Measurements from ENCODE around the gene ZNF396.
A peak's percentile ranks its signal among the peaks of the same experiment; 100 is the strongest.

ZNF396 gene

DNA sequence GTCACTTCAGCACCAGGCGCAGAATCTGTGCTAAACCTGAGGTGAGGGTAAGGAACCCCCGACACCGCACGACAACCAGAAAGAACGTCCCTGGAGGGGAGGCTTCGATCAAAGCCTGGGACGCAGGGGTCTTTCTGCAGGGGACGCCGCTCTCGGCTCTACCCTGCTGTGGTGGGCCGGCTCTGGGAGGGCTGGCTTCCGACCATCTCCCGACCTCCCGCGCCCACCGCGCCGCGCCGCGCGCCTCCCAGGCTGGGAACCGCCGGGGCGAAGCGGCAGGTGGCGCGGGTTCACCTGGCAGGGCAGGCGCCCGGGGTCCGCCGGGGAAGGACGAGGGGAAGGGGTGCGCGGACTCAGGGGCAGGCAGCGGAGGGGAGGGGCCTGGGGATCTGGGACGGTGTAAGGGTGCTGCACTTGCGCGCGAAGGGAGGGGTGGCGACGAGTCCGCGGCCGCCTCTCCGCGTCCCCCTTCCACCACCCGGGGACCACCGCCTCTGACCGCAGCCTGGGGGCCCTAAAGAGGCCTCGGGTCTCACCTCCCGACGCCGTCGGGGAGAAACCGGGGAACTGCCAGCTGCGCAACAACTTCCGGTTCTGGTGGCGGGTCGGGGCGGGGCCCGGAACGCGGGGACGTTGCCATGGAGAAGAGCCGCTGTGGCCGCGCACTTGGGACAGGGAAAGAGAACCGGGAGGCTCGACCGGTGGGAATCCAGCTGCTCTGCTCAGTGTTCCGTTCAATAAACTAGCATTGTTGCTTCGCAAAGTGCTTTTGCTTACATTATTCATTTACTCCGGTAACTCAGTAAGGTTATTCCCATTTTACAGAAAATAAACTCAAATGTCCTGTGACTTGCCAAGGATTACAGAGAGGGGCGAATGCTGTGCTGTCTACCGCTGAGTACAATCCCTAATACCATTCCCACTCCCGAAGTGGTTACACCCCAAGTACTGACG lies at the start of gene ZNF396:
Gene ZNF396 (minus strand): TSS at position 596 of the 954 bp plus-strand sequence. CDS start 3,045 bp downstream, outside the sequence.
- intact Hi-C loops (cut with DNase I), result no loop called here
- DNase-seq, result peak; percentile 67 to 91 (median 81)

DNA sequence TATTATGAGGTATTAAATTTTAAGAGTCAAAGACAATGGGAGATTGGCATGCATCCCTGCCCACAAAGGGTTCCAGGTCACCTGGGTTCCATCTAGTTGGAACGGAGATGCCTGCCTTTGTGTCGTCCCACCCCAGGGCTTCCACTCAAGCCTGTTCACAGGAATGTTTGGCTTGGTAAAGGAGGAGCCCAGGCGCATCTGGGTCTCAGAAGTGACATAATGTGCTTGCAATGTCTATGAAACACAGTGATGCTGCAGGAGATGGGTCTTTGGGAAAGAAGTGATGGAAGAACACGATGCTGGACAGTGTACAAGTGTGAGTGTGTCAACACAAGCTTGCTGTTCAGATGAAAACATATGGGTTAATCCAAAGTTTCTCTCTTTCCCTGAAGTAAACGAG lies 49.6 kb upstream of the ZNF396 start:
- intact Hi-C loops (cut with DNase I), result no loop called here
- DNase-seq, result no peak

DNA sequence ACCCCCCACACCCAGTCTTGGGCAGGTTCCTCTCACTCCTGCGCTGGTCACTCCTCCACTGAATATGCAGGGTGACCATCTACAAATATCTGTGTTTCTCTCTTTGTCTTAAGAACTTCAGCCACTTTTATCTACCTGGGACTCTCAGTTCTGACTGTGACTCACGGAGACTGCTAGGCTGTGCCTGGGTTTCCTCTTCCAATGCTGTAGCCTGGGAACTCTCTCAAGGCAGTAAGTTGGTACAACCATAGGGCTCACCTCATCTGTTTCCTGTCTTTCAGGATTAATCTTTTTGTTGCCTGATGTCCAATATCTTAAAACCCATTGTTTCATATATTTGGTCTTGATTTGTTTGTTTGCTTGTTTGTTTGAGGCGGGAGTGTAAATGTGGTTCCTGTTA lies 47.2 kb upstream of the ZNF396 start:
- DNase-seq, result no peak
- intact Hi-C loops (cut with DNase I), result no loop called here

GRCh38 chr18:35422237-35422636 lies 45.1 kb upstream of the ZNF396 start:
- DNase-seq, result no peak
- intact Hi-C loops (cut with DNase I), result no loop called here

GRCh38 chr18:35418610-35419009 lies 41.5 kb upstream of the ZNF396 start:
- intact Hi-C loops (cut with DNase I), result no loop called here
- no peak for DNase-seq

DNA sequence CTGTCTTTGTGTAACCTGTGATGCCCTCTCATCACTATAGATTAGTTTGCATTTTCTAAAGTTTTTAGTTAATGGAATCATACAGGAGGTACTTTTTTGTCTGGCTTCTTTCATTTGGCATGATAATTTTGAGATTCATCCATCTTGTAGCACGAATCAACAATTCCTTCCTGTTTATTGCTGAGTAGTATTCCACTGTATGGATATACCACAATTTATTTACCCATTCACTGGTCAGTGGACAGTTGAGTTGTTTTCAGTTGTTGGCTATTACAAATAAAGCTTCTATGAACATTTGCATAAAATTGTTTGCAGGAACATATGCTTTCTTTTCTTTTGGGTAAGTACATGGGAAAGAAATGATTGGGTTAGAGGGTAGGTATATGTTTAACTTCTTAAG lies 40.1 kb upstream of the ZNF396 start:
- intact Hi-C loops (cut with DNase I), result no loop called here
- no peak for DNase-seq

DNA sequence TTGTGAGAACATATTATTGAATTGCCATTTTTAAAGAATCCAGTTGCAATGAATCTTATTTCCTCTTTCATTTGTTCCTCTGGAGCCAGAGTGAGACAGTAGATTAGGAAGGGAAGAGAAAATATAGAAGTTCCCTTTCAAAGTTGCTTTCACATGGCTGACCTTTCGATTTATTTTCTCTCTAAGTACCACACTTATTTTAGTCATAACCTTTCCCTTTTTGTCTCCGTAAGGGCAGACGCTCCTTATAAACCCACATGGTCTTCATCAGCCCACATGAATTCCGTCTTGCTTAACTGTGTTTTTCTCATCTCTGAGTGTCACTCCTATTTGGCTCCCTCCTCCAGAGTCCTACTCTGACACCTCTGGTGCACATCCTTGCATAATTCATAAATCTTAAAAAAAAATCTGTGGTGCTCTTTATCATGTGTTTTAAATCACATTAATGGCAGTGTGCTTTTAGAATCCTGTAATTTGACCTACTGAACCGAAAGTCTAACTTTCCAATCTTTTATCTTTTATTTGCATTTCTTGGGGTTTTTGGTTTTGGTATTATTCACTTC lies 38.5 kb upstream of the ZNF396 start:
- peak in 13 of 42 donors; percentile 33 to 71 (median 43) for DNase-seq
- intact Hi-C loops (cut with DNase I), result no loop called here

GRCh38 chr18:35413163-35413511 lies 36.0 kb upstream of the ZNF396 start:
- intact Hi-C loops (cut with DNase I), result no loop called here
- DNase-seq, result no peak

GRCh38 chr18:35411625-35412351 lies 34.7 kb upstream of the ZNF396 start:
- intact Hi-C loops (cut with DNase I), result no loop called here
- no peak for DNase-seq

DNA sequence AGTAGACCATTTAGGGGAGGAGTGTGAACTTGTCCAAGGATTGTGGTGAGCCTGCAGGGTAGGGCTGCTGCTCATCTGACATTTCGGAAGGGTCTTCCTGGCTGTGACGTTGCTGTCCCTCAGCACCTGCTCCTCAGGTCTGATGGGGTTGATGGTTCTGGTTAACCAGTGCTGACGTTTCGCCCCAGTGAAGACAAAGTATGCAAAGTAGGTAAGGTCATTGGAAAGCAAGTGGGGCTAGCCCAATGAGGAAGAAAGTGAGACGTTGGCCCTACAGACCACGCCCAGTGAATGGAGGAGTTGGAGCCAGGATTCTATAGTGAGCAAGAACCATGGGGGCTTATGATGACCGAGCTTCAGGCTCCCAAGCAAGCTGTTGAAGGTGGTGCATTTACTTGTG lies 33.4 kb upstream of the ZNF396 start:
- DNase-seq, result no peak
- intact Hi-C loops (cut with DNase I), result no loop called here

GRCh38 chr18:35409911-35410310 lies 32.8 kb upstream of the ZNF396 start:
- intact Hi-C loops (cut with DNase I), result no loop called here
- DNase-seq, result no peak

DNA sequence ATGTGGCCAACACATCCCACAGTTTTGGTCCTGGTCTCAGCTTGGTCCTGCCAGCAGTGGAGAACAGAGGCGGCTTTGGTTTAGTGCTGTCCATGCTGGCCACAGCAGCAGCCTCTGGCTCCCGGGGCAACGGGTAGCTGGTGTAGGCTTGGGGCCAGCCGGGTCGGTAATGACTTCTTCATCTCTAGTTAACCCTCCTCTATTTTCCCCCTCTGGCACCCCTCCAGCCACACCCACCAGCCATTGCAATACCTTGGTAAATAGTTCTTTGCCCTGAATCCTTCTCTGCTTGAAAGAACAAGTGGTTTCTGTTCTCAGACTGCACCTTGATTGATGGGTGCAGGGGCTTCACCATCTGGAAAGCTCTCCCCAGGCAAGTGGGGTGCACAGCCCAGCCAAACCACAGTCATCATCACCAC lies 31.7 kb upstream of the ZNF396 start:
- DNase-seq, result peak in 1 of 42 donors; percentile 25
- intact Hi-C loops (cut with DNase I), result no loop called here

GRCh38 chr18:35407871-35408481 lies 30.8 kb upstream of the ZNF396 start:
- peak in 26 of 42 donors; percentile 17 to 83 (median 55) for DNase-seq
- intact Hi-C loops (cut with DNase I), result no loop called here

DNA sequence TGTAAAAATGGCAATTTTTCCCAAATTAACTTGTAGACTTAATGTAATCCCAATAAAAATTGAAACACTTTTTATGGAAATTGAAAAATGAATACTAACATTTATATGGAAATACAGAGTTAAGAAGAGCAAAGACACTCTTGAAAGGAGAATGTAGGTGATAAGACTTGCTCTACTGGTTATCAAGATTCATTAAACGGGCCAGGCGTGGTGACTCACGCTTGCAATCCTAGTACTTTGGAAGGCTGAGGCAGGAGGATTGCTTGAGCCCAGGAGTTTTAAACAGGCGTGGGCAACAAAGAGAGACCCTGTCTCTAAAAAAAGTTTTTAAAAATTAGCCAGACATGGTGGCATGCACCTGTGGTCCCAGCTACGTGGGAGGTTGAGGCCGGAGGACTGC lies 29.5 kb upstream of the ZNF396 start:
- no peak for DNase-seq
- intact Hi-C loops (cut with DNase I), result no loop called here

- intact Hi-C loops (cut with DNase I), result no loop called here
These were observed 20.8 kb upstream of the ZNF396 start for GRCh38 chr18:35397976-35398375.

GRCh38 chr18:35393716-35394115 lies 16.6 kb upstream of the ZNF396 start:
- DNase-seq, result no peak
- intact Hi-C loops (cut with DNase I), result no loop called here

More at GRCh38 chr18:35397976-35398375, 20.8 kb upstream of the ZNF396 start:
- DNase-seq, result peak in 1 of 42 donors; percentile 16

DNA sequence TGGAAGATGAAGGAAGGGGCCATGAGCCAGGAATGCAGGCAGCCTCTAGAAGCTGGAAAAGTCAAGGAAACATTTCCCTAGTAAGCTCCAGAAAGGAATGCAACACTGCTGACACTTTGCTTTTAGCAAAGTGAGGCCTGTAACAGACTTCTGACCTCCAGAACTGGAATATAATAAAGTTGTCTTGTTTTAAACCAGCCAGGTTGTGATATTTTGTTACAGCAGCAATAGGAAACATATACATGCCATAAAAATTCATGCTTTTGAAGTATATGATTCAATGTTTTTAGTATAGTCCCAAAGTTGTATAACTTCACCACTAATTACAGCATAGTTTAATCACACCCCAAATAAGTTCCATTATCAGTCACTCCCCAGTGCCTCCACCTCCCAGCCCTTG lies 15.2 kb upstream of the ZNF396 start:
- intact Hi-C loops (cut with DNase I), result no loop called here
- DNase-seq, result no peak

- no peak for DNase-seq
- intact Hi-C loops (cut with DNase I), result no loop called here
These were observed 14.0 kb upstream of the ZNF396 start for GRCh38 chr18:35390951-35391700.

- peak in 1 of 42 donors; percentile 28 for DNase-seq
- intact Hi-C loops (cut with DNase I), result no loop called here
These were observed 12.0 kb upstream of the ZNF396 start for GRCh38 chr18:35389095-35389618.

All from head of caudate nucleus (tissue), 42 donors.